Measurements from ENCODE around the gene C22orf23.

- TF ChIP-seq MAX (IDR thresholded peaks at IDR 0.05; ENCODE audit: low read depth, low read length) (no peak), SUZ12 (IDR thresholded peaks at IDR 0.05; ENCODE audit: unreplicated experiment) (no peak), POLR2A (IDR thresholded peaks at IDR 0.05; ENCODE audit: low read depth, low read length) (no peak), ZNF274 (IDR thresholded peaks at IDR 0.05; ENCODE audit: insufficient read depth, insufficient read length) (no peak), TCF12 (IDR thresholded peaks at IDR 0.05; ENCODE audit: low read depth, low read length) (no peak), CTCF (IDR thresholded peaks at IDR 0.05 in 2 of 3, conservative IDR thresholded peaks at IDR 0.05 in 1 of 3; ENCODE audit: control insufficient read depth in 2 of 3, extremely low read depth in 1 of 3, insufficient read depth in 1 of 3, low read depth in 3 of 3, low read length in 3 of 3) (no peak), NFYB (IDR thresholded peaks at IDR 0.05; ENCODE audit: insufficient read depth, low read depth, low read length) (no peak), PAX8 (IDR thresholded peaks at IDR 0.05) (no peak), ATF3 (IDR thresholded peaks at IDR 0.05; ENCODE audit: borderline replicate concordance, extremely low read depth, low read depth, low read length) (no peak), POLR2AphosphoS5 (IDR thresholded peaks at IDR 0.05; ENCODE audit: low read length) (no peak), CHD1 (IDR thresholded peaks at IDR 0.05; ENCODE audit: low read depth, low read length) (no peak), HDAC2 (IDR thresholded peaks at IDR 0.05) (no peak)
- TF ChIP-seq, protein P1, sequence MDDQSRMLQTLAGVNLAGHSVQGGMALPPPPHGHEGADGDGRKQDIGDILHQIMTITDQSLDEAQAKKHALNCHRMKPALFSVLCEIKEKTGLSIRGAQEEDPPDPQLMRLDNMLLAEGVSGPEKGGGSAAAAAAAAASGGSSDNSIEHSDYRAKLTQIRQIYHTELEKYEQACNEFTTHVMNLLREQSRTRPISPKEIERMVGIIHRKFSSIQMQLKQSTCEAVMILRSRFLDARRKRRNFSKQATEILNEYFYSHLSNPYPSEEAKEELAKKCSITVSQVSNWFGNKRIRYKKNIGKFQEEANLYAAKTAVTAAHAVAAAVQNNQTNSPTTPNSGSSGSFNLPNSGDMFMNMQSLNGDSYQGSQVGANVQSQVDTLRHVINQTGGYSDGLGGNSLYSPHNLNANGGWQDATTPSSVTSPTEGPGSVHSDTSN (IDR thresholded peaks at IDR 0.05; ENCODE audit: insufficient replicate concordance, low read depth, low read length), result no peak
- TF ChIP-seq, protein P2, sequence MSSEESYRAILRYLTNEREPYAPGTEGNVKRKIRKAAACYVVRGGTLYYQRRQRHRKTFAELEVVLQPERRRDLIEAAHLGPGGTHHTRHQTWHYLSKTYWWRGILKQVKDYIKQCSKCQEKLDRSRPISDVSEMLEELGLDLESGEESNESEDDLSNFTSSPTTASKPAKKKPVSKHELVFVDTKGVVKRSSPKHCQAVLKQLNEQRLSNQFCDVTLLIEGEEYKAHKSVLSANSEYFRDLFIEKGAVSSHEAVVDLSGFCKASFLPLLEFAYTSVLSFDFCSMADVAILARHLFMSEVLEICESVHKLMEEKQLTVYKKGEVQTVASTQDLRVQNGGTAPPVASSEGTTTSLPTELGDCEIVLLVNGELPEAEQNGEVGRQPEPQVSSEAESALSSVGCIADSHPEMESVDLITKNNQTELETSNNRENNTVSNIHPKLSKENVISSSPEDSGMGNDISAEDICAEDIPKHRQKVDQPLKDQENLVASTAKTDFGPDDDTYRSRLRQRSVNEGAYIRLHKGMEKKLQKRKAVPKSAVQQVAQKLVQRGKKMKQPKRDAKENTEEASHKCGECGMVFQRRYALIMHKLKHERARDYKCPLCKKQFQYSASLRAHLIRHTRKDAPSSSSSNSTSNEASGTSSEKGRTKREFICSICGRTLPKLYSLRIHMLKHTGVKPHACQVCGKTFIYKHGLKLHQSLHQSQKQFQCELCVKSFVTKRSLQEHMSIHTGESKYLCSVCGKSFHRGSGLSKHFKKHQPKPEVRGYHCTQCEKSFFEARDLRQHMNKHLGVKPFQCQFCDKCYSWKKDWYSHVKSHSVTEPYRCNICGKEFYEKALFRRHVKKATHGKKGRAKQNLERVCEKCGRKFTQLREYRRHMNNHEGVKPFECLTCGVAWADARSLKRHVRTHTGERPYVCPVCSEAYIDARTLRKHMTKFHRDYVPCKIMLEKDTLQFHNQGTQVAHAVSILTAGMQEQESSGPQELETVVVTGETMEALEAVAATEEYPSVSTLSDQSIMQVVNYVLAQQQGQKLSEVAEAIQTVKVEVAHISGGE (CRISPR knock-in tag; IDR thresholded peaks at IDR 0.05), result no peak
These were observed 38.5 kb upstream of the C22orf23 start for GRCh38 chr22:37991731-37992442.

Measured in GM12878 (cell line).